OCI-LY7 (cell line): ENCODE results near the gene PXDN.

ENCODE experiments used
- CTCF ChIP-seq: fragments of 200-600 bp; sonication (generic); conservative IDR thresholded peaks from 2 replicates; pipeline ENCODE4 v1.5.1; 2014; ENCODE audit warnings: mild to moderate bottlenecking, antibody characterized with exemption, low read length, moderate library complexity, mixed read lengths
- EZH2phosphoT487 ChIP-seq: fragments of 200-600 bp; sonication (generic); IDR thresholded peaks from 2 replicates; pipeline ENCODE4 v1.6.1; 2018; ENCODE audit warnings: low read depth, borderline replicate concordance, mild to moderate bottlenecking, mixed run types, antibody characterized with exemption, low read length, moderate library complexity, mixed read lengths

DNA sequence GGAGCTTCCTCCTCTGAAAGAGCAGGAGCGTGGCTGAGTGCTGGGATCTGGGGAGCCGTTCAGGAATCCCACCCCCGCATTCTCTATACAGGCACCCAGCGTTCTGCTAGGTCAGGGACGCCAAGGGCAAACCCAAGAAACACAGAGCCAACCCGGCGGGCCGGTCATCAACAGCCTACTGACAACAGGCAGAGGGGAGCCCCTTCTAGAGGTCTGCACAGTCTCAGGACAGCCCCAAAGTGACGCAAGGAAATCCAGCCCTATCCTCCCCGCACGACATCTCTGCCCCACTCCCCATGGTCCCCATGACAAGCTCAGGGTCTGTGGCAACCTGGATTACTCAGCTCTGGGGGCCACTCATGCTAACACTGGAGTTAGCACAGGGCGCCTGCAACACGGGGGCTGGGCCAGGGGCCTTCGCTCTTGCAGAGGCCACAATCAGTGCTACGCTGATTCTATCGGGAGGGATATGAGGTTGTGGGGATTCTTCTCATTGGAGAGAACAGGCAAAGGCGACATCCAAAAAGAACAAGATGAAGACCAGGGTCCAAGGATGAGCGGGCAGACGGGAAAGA, 81.6 kb downstream of the PXDN start:
- no peak for TF ChIP-seq CTCF
- TF ChIP-seq EZH2phosphoT487 = no peak
